ENCODE data around the gene ACTBL2. TPM values are rescaled to one million over a fixed set of nuclear protein-coding genes. Genes with fewer than 3 reads are reported as not detected.
A peak's percentile ranks its signal among the peaks of the same experiment; 100 is the strongest.

ACTBL2 gene
- total and polyA plus RNA-seq, 3 experiments from 2014 or later, result not detected

GRCh38 chr5:57501414-57502201 lies 19.0 kb upstream of the ACTBL2 start:
- Histone ChIP-seq H3K27ac (ENCODE audit: low read depth, low read length) (no peak overlapping the region), H3K4me1 (ENCODE audit: insufficient read depth, low read length) (no peaks in the 10 kb centered on the region), H3K27me3 (ENCODE audit: insufficient read depth, low read length, poor library complexity, severe bottlenecking) (no peaks in the 10 kb centered on the region), H3K36me3 (ENCODE audit: insufficient read depth, low read length) (no peaks in the 10 kb centered on the region), H3K9me3 (ENCODE audit: low read length) (no peaks in the 10 kb centered on the region), H3K4me3 (ENCODE audit: low read length) (no peak overlapping the region)
- peaks cover 2 to 7% of the 10 kb centered on the region in 2 donors for H3K27me3 Mint-ChIP-seq
- H3K4me1 Mint-ChIP-seq, result peaks cover 0 to 7% (median 7%) of the 10 kb centered on the region in 3 donors
- no peaks in the 10 kb centered on the region for H3K9me3 Mint-ChIP-seq
- POLR2A ChIA-PET, result no interaction called here
- no peaks in the 10 kb centered on the region for H3K36me3 Mint-ChIP-seq
- no peak for DNase-seq
- CTCF ChIA-PET, result no interaction called here
- H3K27ac Mint-ChIP-seq, result peak overlapping the region in 1 of 8 donors; percentile 8
- no peak overlapping the region for H3K4me3 Mint-ChIP-seq

DNA sequence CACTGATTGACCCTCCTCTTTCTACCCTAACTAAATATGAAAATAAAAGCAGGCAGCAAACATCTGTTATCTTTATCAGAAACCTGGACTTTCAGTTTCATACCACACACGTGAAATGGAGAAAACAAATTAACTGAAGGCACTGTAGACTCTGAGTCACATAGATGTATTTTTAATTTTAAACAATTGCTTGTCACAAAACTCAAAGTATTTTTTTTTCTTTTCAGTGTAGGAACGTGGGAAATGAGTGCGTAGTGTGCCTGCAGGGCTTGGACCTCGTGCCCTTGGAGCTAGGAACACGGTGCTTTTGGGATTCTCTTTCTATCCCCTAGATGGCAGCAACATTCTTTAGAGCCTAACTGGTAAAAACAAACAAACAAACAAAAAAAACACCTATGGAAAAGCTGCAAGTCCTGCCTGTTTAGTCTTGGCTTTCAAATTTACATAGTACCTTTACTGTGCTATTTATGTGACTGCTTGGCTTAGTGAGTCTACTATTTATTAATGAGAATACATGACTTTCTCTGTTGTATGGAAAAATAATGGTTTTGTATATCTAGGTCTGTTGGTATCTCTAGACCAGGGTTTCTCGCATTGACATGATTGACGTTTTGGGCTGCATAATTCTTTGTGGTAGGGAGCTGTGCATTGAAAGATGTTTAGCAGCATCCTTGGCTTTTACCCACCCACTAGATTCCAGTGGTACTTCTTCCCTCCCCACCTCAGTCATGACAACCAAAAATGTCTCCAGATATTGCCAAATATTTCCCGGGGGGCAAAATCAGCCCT lies 16.8 kb upstream of the ACTBL2 start:
- Mint-ChIP-seq H3K36me3 (no peaks in the 10 kb centered on the region), H3K4me1 (peaks cover 2 to 16% (median 15%) of the 10 kb centered on the region in 3 donors), H3K4me3 (peak overlapping the region in 4 of 7 donors; percentile 25 to 68 (median 57)), H3K27me3 (peaks cover 2 to 12% of the 10 kb centered on the region in 2 donors), H3K27ac (no peak overlapping the region), H3K9me3 (peaks cover 0 to 2% (median 0%) of the 10 kb centered on the region in 5 donors)
- H3K9me3 ChIP-seq (ENCODE audit: low read length), result no peaks in the 10 kb centered on the region
- no peak overlapping the region for H3K27ac ChIP-seq (ENCODE audit: low read depth, low read length)
- H3K4me1 ChIP-seq (ENCODE audit: insufficient read depth, low read length), result peaks cover 12% of the 10 kb centered on the region
- POLR2A ChIA-PET, result no interaction called here
- CTCF ChIA-PET, result interaction anchor here (1.1 to 1.5 kb wide), 3 partner anchors 38 to 961 kb away, joined by 3 to 8 read pairs (median 3); no protein-coding TSS in a partner anchor
- H3K36me3 ChIP-seq (ENCODE audit: insufficient read depth, low read length), result no peaks in the 10 kb centered on the region
- no peak overlapping the region for H3K4me3 ChIP-seq (ENCODE audit: low read length)
- DNase-seq, result no peak
- no peaks in the 10 kb centered on the region for H3K27me3 ChIP-seq (ENCODE audit: insufficient read depth, low read length, poor library complexity, severe bottlenecking)

GRCh38 chr5:57497733-57498132 lies 15.1 kb upstream of the ACTBL2 start:
- no peak overlapping the region for H3K27ac ChIP-seq (ENCODE audit: low read depth, low read length)
- no peak overlapping the region for H3K27ac Mint-ChIP-seq
- POLR2A ChIA-PET, result no interaction called here
- H3K4me1 Mint-ChIP-seq, result peaks cover 3 to 20% (median 18%) of the 10 kb centered on the region in 3 donors
- H3K36me3 ChIP-seq (ENCODE audit: insufficient read depth, low read length), result no peaks in the 10 kb centered on the region
- peaks cover 4 to 28% of the 10 kb centered on the region in 2 donors for H3K27me3 Mint-ChIP-seq
- H3K4me1 ChIP-seq (ENCODE audit: insufficient read depth, low read length), result peaks cover 17% of the 10 kb centered on the region
- H3K4me3 Mint-ChIP-seq, result no peak overlapping the region
- peaks cover 0 to 2% (median 0%) of the 10 kb centered on the region in 5 donors for H3K9me3 Mint-ChIP-seq
- no peak for DNase-seq
- CTCF ChIA-PET, result no interaction called here
- H3K36me3 Mint-ChIP-seq, result no peaks in the 10 kb centered on the region
- H3K9me3 ChIP-seq (ENCODE audit: low read length), result no peaks in the 10 kb centered on the region
- H3K27me3 ChIP-seq (ENCODE audit: insufficient read depth, low read length, poor library complexity, severe bottlenecking), result no peaks in the 10 kb centered on the region
- no peak overlapping the region for H3K4me3 ChIP-seq (ENCODE audit: low read length)

- peak overlapping the region in 3 of 8 donors; percentile 19 to 70 (median 27) for H3K27ac Mint-ChIP-seq
Observed at GRCh38 chr5:57495285-57496086, 12.9 kb upstream of the ACTBL2 start.

GRCh38 chr5:57494104-57495098 lies 11.8 kb upstream of the ACTBL2 start:
- Mint-ChIP-seq H3K4me1 (peaks cover 3 to 20% (median 15%) of the 10 kb centered on the region in 3 donors), H3K4me3 (no peak overlapping the region), H3K9me3 (peaks cover 0 to 2% (median 0%) of the 10 kb centered on the region in 5 donors), H3K36me3 (no peaks in the 10 kb centered on the region), H3K27me3 (peaks cover 2 to 28% of the 10 kb centered on the region in 2 donors), H3K27ac (peak overlapping the region in 2 of 8 donors; percentile 20 to 24)
- H3K9me3 ChIP-seq (ENCODE audit: low read length), result no peaks in the 10 kb centered on the region
- peaks cover 17% of the 10 kb centered on the region for H3K4me1 ChIP-seq (ENCODE audit: insufficient read depth, low read length)
- no peaks in the 10 kb centered on the region for H3K36me3 ChIP-seq (ENCODE audit: insufficient read depth, low read length)
- H3K27ac ChIP-seq (ENCODE audit: low read depth, low read length), result no peak overlapping the region
- H3K4me3 ChIP-seq (ENCODE audit: low read length), result no peak overlapping the region
- CTCF ChIA-PET, result no interaction called here
- DNase-seq, result no peak
- no peaks in the 10 kb centered on the region for H3K27me3 ChIP-seq (ENCODE audit: insufficient read depth, low read length, poor library complexity, severe bottlenecking)
- POLR2A ChIA-PET, result no interaction called here

More at GRCh38 chr5:57495285-57496086, 12.9 kb upstream of the ACTBL2 start:
- peak overlapping the region in 1 of 7 donors; percentile 44 for H3K4me3 Mint-ChIP-seq
- H3K36me3 Mint-ChIP-seq, result no peaks in the 10 kb centered on the region
- no peak for DNase-seq
- peaks cover 0 to 2% (median 0%) of the 10 kb centered on the region in 5 donors for H3K9me3 Mint-ChIP-seq
- H3K4me1 Mint-ChIP-seq, result peaks cover 3 to 20% (median 18%) of the 10 kb centered on the region in 3 donors
- ChIA-PET POLR2A (no interaction called here), CTCF (no interaction called here)
- no peaks in the 10 kb centered on the region for H3K9me3 ChIP-seq (ENCODE audit: low read length)
- peaks cover 17% of the 10 kb centered on the region for H3K4me1 ChIP-seq (ENCODE audit: insufficient read depth, low read length)
- H3K27me3 ChIP-seq (ENCODE audit: insufficient read depth, low read length, poor library complexity, severe bottlenecking), result no peaks in the 10 kb centered on the region
- no peak overlapping the region for H3K27ac ChIP-seq (ENCODE audit: low read depth, low read length)
- no peak overlapping the region for H3K4me3 ChIP-seq (ENCODE audit: low read length)
- H3K27me3 Mint-ChIP-seq, result peaks cover 2 to 28% of the 10 kb centered on the region in 2 donors
- no peaks in the 10 kb centered on the region for H3K36me3 ChIP-seq (ENCODE audit: insufficient read depth, low read length)

- Mint-ChIP-seq H3K4me1 (peaks cover 3 to 13% (median 11%) of the 10 kb centered on the region in 3 donors), H3K4me3 (no peak overlapping the region), H3K9me3 (peaks cover 0 to 2% (median 0%) of the 10 kb centered on the region in 5 donors), H3K27ac (no peak overlapping the region), H3K27me3 (peaks cover 2 to 24% of the 10 kb centered on the region in 2 donors), H3K36me3 (no peaks in the 10 kb centered on the region)
- CTCF ChIA-PET, result interaction anchor here (0.9 kb wide), 2 partner anchors 16 to 23 kb away, joined by 3 read pairs; no protein-coding TSS in a partner anchor
- POLR2A ChIA-PET, result no interaction called here
- no peaks in the 10 kb centered on the region for H3K27me3 ChIP-seq (ENCODE audit: insufficient read depth, low read length, poor library complexity, severe bottlenecking)
- DNase-seq, result no peak
- no peaks in the 10 kb centered on the region for H3K36me3 ChIP-seq (ENCODE audit: insufficient read depth, low read length)
- H3K4me1 ChIP-seq (ENCODE audit: insufficient read depth, low read length), result peaks cover 17% of the 10 kb centered on the region
- no peak overlapping the region for H3K4me3 ChIP-seq (ENCODE audit: low read length)
- no peak overlapping the region for H3K27ac ChIP-seq (ENCODE audit: low read depth, low read length)
- no peaks in the 10 kb centered on the region for H3K9me3 ChIP-seq (ENCODE audit: low read length)
Observed at GRCh38 chr5:57493034-57493433, 10.4 kb upstream of the ACTBL2 start.

DNA sequence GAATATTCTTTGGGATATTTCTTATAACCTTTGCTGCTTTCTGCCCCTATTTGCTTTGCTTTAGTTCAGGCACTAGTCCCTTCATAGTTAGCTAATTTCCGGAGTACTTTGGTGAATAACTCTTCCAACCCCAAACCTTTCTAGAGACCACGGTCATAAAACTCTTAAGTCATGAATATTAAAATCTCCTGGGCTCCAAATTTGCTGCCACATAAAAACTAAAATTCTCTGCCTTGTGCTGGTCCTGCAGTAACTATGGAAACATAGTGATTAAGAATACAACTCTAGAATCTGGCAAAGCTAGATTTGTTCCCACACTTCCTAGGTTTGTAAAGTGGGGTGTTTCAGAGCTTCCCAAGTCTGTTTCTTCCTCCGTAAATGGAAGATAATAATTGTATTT lies 10.0 kb upstream of the ACTBL2 start:
- ChIA-PET POLR2A (no interaction called here), CTCF (interaction anchor here (0.9 kb wide), 2 partner anchors 16 to 23 kb away, joined by 3 read pairs; no protein-coding TSS in a partner anchor)
- no peak for DNase-seq
- Histone ChIP-seq H3K9me3 (ENCODE audit: low read length) (no peaks in the 10 kb centered on the region), H3K27ac (ENCODE audit: low read depth, low read length) (no peak overlapping the region), H3K27me3 (ENCODE audit: insufficient read depth, low read length, poor library complexity, severe bottlenecking) (no peaks in the 10 kb centered on the region), H3K36me3 (ENCODE audit: insufficient read depth, low read length) (no peaks in the 10 kb centered on the region), H3K4me1 (ENCODE audit: insufficient read depth, low read length) (peaks cover 17% of the 10 kb centered on the region), H3K4me3 (ENCODE audit: low read length) (no peak overlapping the region)
- no peak overlapping the region for H3K4me3 Mint-ChIP-seq
- H3K27ac Mint-ChIP-seq, result no peak overlapping the region
- H3K4me1 Mint-ChIP-seq, result peaks cover 3 to 13% (median 11%) of the 10 kb centered on the region in 3 donors
- no peaks in the 10 kb centered on the region for H3K36me3 Mint-ChIP-seq
- peaks cover 0 to 2% (median 0%) of the 10 kb centered on the region in 5 donors for H3K9me3 Mint-ChIP-seq
- peaks cover 2 to 24% of the 10 kb centered on the region in 2 donors for H3K27me3 Mint-ChIP-seq

All from CD8-positive, alpha-beta memory T cell (primary cell).